HCT116 (cell line): ENCODE data around the gene CELF4. TPM values are rescaled to one million over a fixed set of nuclear protein-coding genes. Genes with fewer than 3 reads are reported as not detected.

Experiments
- ATAC-seq: fragments of 200-7000 bp; cut with Tn5 transposase; 2 replicates; pipeline ENCODE4 v1.9.1; 2020; ENCODE audit warnings: mild to moderate bottlenecking, moderate library complexity
- BruUV-seq: library from RNA; stranded (reverse); fragments of 400-500 nt; replicated peaks from 2 replicates; lab custom pipeline; 2021; lab: Mats Ljungman, UMichigan
- CTCF ChIA-PET: fragments of 300-600 bp; sonication (Branson Sonifier 250); formaldehyde crosslinking; loops from one replicate; lab custom pipeline; 2021; ENCODE audit warnings: antibody characterized with exemption; lab: Charles Lee
- POLR2A ChIA-PET: fragments of 300-600, 350-600 bp; sonication (Branson Sonifier 250); formaldehyde crosslinking; loops from one replicate; lab custom pipeline; 2021; ENCODE audit warnings: antibody characterized with exemption; lab: Charles Lee
- RAD21 ChIA-PET, 2 experiments: fragments of 300-600 bp; sonication (Branson Sonifier 250); formaldehyde crosslinking; loops; one replicate each; lab custom pipeline; 2023; ENCODE audit warnings: low total read pairs in 2 of 2; ENCODE audit not compliant: uncharacterized antibody in 2 of 2, unreplicated experiment in 2 of 2, low non-redundant PET in 1 of 2; lab: Charles Lee
- DNase-seq: peaks from one replicate; pipeline ENCODE4 v3.0.0-alpha.2; 2010; ENCODE audit warnings: low read depth, low spot score
- H2AFZ ChIP-seq: fragments of 200-600 bp; shearing (Covaris generic), sonication (generic); 2 replicates; pipeline ENCODE4 v1.6.1; 2017; ENCODE audit warnings: low read depth, mixed run types, mixed read lengths, antibody characterized with exemption, low read length; ENCODE audit not compliant: poor library complexity, severe bottlenecking
- H3K27ac ChIP-seq: 2 replicates; pipeline ENCODE4 v1.5.1; 2012; ENCODE audit warnings: low read depth, low read length
- H3K27me3 ChIP-seq: fragments of 200-600 bp; sonication (generic); 2 replicates; pipeline ENCODE4 v1.6.1; 2016; ENCODE audit warnings: mixed run types, low read length, mixed read lengths; ENCODE audit not compliant: insufficient read depth
- H3K36me3 ChIP-seq, 2 experiments: fragments of 200-500 bp in 1 of 2; fragments of 200-600 bp in 1 of 2; sonication (Bioruptor generic) in 1 of 2; sonication (generic) in 1 of 2; 2 replicates each; pipeline versions ENCODE4 v1.5.1 to v1.6.1; 2014 to 2016; ENCODE audit warnings: low read length in 2 of 2, inconsistent platforms in 1 of 2, mixed read lengths in 1 of 2, mixed run types in 1 of 2; ENCODE audit not compliant: insufficient read depth in 2 of 2, control insufficient read depth in 1 of 2
- H3K4me1 ChIP-seq, 2 experiments: fragments of 200-600 bp in 1 of 2; sonication (generic) in 1 of 2; 2 replicates each; pipeline versions ENCODE4 v1.5.1 to v1.6.1; 2012 to 2017; ENCODE audit warnings: low read length in 2 of 2, inconsistent platforms in 1 of 2, mild to moderate bottlenecking in 1 of 2, mixed read lengths in 1 of 2, mixed run types in 1 of 2, moderate library complexity in 1 of 2; ENCODE audit not compliant: insufficient read depth in 2 of 2, control insufficient read depth in 1 of 2
- H3K4me2 ChIP-seq: fragments of 200-600 bp; sonication (generic); 2 replicates; pipeline ENCODE4 v1.6.1; 2017; ENCODE audit warnings: mixed run types, low read length, mixed read lengths
- H3K4me3 ChIP-seq, 2 experiments: fragments of 200-600 bp in 1 of 2; sonication (generic) in 1 of 2; replicated peaks in 1 of 2; 2 replicates each; pipeline ENCODE4 v1.5.1; 2011 to 2016; ENCODE audit warnings: low read length in 2 of 2, control low read depth in 1 of 2, low read depth in 1 of 2, mild to moderate bottlenecking in 1 of 2, mixed read lengths in 1 of 2, mixed run types in 1 of 2
- H3K79me2 ChIP-seq: fragments of 200-600 bp; sonication (generic); 2 replicates; pipeline ENCODE4 v1.6.1; 2017; ENCODE audit warnings: mild to moderate bottlenecking, mixed run types, low read length, moderate library complexity, mixed read lengths; ENCODE audit not compliant: insufficient read depth
- H3K9ac ChIP-seq: fragments of 200-600 bp; sonication (generic); 2 replicates; pipeline ENCODE4 v1.6.1; 2016; ENCODE audit warnings: low read length, mixed read lengths
- H3K9me2 ChIP-seq: fragments of 200-600 bp; sonication (generic), shearing (Covaris generic); 2 replicates; pipeline ENCODE4 v1.6.1; 2017; ENCODE audit warnings: mixed run types, mild to moderate bottlenecking, moderate library complexity; ENCODE audit not compliant: insufficient read depth
- H3K9me3 ChIP-seq, 2 experiments: fragments of 200-500 bp in 1 of 2; fragments of 200-600 bp in 1 of 2; sonication (Bioruptor generic) in 1 of 2; sonication (generic) in 1 of 2; 2 replicates each; pipeline ENCODE4 v1.6.1; 2014 to 2017; ENCODE audit warnings: low read length in 2 of 2, mixed read lengths in 2 of 2, inconsistent platforms in 1 of 2, low read depth in 1 of 2, mild to moderate bottlenecking in 1 of 2, mixed run types in 1 of 2, moderate library complexity in 1 of 2; ENCODE audit not compliant: control insufficient read depth in 1 of 2, insufficient read depth in 1 of 2
- H4K20me1 ChIP-seq: fragments of 200-600 bp; sonication (generic), shearing (Covaris generic); 2 replicates; pipeline ENCODE4 v1.6.1; 2017; ENCODE audit warnings: mixed run types, mild to moderate bottlenecking, moderate library complexity; ENCODE audit not compliant: insufficient read depth
- CBX3 ChIP-seq: IDR thresholded peaks from 2 replicates; pipeline ENCODE4 v1.6.1; 2012; ENCODE audit warnings: low read depth
- CEBPB ChIP-seq: IDR thresholded peaks from 2 replicates; pipeline ENCODE4 v1.6.1; 2012; ENCODE audit warnings: low read depth
- EGR1 ChIP-seq: IDR thresholded peaks from 2 replicates; pipeline ENCODE4 v1.6.1; 2012; ENCODE audit warnings: low read depth
- ELF1 ChIP-seq: IDR thresholded peaks from 2 replicates; pipeline ENCODE4 v1.6.1; 2012; ENCODE audit warnings: low read depth, borderline replicate concordance
- EZH2 ChIP-seq: fragments of 200-600 bp; sonication (generic); IDR thresholded peaks from 2 replicates; pipeline ENCODE4 v1.6.1; 2017; ENCODE audit warnings: antibody characterized with exemption, mixed run types
- EZH2phosphoT487 ChIP-seq: fragments of 200-600 bp; IDR thresholded peaks from 2 replicates; pipeline ENCODE4 v1.6.1; 2018; ENCODE audit warnings: antibody characterized with exemption, borderline replicate concordance
- JUND ChIP-seq: IDR thresholded peaks from 2 replicates; pipeline ENCODE4 v1.6.1; 2012
- POLR2A ChIP-seq: IDR thresholded peaks from 2 replicates; pipeline ENCODE4 v1.7.0; 2011; ENCODE audit warnings: borderline replicate concordance; ENCODE audit not compliant: insufficient read depth, insufficient read length; ENCODE audit errors: extremely low read depth
- POLR2AphosphoS5 ChIP-seq: IDR thresholded peaks from 2 replicates; pipeline ENCODE4 v1.6.1; 2011; ENCODE audit warnings: mild to moderate bottlenecking, low read depth, low read length, moderate library complexity
- SIN3A ChIP-seq: IDR thresholded peaks from 2 replicates; pipeline ENCODE4 v1.6.1; 2012; ENCODE audit warnings: low read depth
- SP1 ChIP-seq: IDR thresholded peaks from 2 replicates; pipeline ENCODE4 v1.6.1; 2012; ENCODE audit warnings: low read depth
- SRF ChIP-seq: IDR thresholded peaks from 2 replicates; pipeline ENCODE4 v1.6.1; 2012; ENCODE audit warnings: low read depth
- YY1 ChIP-seq: IDR thresholded peaks from 2 replicates; pipeline ENCODE4 v1.6.1; 2011; ENCODE audit warnings: low read length, low read depth, moderate library complexity, mild to moderate bottlenecking; ENCODE audit not compliant: insufficient replicate concordance; ENCODE audit errors: extremely low read depth
- ZFX ChIP-seq: fragments of 450-650 bp; IDR thresholded peaks from 2 replicates; pipeline ENCODE4 v1.6.1; 2017
- ZNF274 ChIP-seq: fragments of 200-500 bp; sonication (Bioruptor generic); IDR thresholded peaks from 2 replicates; pipeline ENCODE4 v1.6.1; 2014; ENCODE audit warnings: mild to moderate bottlenecking, low read depth, low read length, inconsistent platforms
- intact Hi-C: fragments of 100-400 bp; cut with micrococcal nuclease; formaldehyde crosslinking; loops from 2 replicates; pipeline ENCODE4 v1.10.0; 2022
- total RNA-seq: library from RNA; stranded (reverse); gene quantifications from one replicate; pipeline ENCODE4 v1.2.1, GENCODE V29; 2021; ENCODE audit not compliant: unreplicated experiment
- TF ChIP-seq, protein P1 (sequence below): IDR thresholded peaks from 2 replicates; pipeline ENCODE4 v1.6.1; 2011; ENCODE audit warnings: mild to moderate bottlenecking, low read length, moderate library complexity; ENCODE audit not compliant: insufficient replicate concordance; ENCODE audit errors: extremely low read depth

Gene CELF4
- total RNA-seq, 1 experiment from 2014 or later: not detected

DNA sequence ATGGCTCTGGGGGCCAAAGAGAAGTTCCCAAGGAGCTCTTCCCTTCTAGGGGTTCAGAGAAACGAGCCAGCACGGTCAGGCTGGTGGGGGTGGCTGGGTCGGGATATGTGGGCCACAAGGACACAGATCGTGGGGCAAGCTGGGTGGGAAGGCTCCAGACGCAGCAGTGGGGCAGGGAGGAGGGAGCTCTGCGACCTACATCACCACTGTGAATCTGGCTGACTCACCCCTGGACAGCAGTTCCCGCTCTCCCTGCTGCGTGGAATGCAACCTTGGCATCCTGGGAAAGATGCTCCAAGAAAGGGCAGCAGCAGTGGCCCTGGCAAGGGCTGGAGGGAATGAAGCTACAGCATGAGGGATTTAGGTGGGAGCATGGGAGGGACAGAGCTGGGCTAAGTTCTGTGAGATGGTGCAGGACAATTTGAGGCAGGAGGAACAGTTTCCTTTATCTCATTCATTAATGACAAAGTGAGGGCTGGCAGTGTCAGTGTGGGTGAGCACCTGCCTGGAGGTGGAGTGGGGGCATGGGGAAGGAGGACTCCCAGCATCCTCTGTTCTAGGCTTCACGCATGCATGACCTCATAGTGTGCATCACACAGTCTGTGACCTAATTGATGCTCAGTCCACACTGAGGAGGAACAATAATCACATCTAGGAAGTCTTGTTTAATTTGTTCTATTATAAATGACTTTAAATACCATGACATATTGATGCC lies 25.0 kb downstream of the CELF4 start:
- Histone ChIP-seq H2AFZ (no peak overlapping the region), H3K4me1 (no peaks in the 10 kb centered on the region), H3K4me2 (no peak overlapping the region), H3K9me3 (no peaks in the 10 kb centered on the region), H3K9ac (no peak overlapping the region), H3K9me2 (no peaks in the 10 kb centered on the region), H3K4me3 (no peak overlapping the region), H3K27me3 (peaks cover 28% of the 10 kb centered on the region), H4K20me1 (no peaks in the 10 kb centered on the region), H3K79me2 (no peaks in the 10 kb centered on the region), H3K36me3 (no peaks in the 10 kb centered on the region), H3K27ac (no peak overlapping the region)
- TF ChIP-seq POLR2A (no peak), JUND (no peak)
- TF ChIP-seq, protein P1, sequence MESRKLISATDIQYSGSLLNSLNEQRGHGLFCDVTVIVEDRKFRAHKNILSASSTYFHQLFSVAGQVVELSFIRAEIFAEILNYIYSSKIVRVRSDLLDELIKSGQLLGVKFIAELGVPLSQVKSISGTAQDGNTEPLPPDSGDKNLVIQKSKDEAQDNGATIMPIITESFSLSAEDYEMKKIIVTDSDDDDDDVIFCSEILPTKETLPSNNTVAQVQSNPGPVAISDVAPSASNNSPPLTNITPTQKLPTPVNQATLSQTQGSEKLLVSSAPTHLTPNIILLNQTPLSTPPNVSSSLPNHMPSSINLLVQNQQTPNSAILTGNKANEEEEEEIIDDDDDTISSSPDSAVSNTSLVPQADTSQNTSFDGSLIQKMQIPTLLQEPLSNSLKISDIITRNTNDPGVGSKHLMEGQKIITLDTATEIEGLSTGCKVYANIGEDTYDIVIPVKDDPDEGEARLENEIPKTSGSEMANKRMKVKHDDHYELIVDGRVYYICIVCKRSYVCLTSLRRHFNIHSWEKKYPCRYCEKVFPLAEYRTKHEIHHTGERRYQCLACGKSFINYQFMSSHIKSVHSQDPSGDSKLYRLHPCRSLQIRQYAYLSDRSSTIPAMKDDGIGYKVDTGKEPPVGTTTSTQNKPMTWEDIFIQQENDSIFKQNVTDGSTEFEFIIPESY: no peak
- intact Hi-C loops: no loop called here
- no TSS peak for BruUV-seq
- DNase-seq (no peak), ATAC-seq (no peak)
- CTCF ChIA-PET: interaction anchor here (1.4 kb wide), 1 partner anchor 155 kb away, joined by 4 read pairs; no protein-coding TSS in a partner anchor
- RAD21 ChIA-PET: no interaction called here
- POLR2A ChIA-PET: no interaction called here

DNA sequence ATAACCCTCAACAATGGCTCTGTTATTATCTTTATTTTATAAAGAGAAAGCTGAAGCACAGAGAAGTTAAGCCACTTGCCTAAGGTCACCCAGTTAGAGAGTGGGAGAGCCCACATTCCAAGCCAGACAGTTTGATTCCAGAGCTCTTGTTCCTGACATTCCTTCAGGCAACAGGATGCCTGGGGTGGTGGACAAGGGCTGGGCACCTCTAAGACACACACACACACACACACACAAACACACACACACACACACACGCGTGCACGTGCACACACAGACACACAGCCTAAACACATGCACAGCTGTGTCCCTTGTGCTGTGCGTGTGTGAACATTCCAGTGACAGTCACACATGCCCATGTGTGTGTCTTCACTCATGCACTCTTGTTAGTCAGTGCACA lies 26.4 kb downstream of the CELF4 start:
- H3K27me3 ChIP-seq: peaks cover 36% of the 10 kb centered on the region
- RAD21 ChIA-PET: no interaction called here
- intact Hi-C loops: loop anchor here (2.0 kb wide), 1 partner anchor 94 kb away; no protein-coding TSS in a partner anchor

More for the DNA sequence above, 26.4 kb downstream of the CELF4 start:
- no peak for ATAC-seq
- CTCF ChIA-PET: interaction anchor here (0.7 to 1.4 kb wide), 2 partner anchors 153 to 155 kb away, joined by 3 to 4 read pairs; no protein-coding TSS in a partner anchor
- DNase-seq: no peak
- H2AFZ ChIP-seq: no peak overlapping the region
- H3K9ac ChIP-seq: no peak overlapping the region
- no peak overlapping the region for H3K27ac ChIP-seq
- no peak for TF ChIP-seq ELF1
- TF ChIP-seq YY1: no peak
- TF ChIP-seq ZNF274: no peak
- TF ChIP-seq EGR1: no peak
- no peak for TF ChIP-seq JUND
- no peak for TF ChIP-seq EZH2
- TF ChIP-seq SIN3A: no peak
- TF ChIP-seq POLR2A: no peak
- no peak for TF ChIP-seq SP1
- TF ChIP-seq, protein P1: no peak
- no peak for TF ChIP-seq CEBPB
- no peak for TF ChIP-seq EZH2phosphoT487
- no peak for TF ChIP-seq SRF
- no peak for TF ChIP-seq CBX3
- TF ChIP-seq ZFX: no peak
- TF ChIP-seq POLR2AphosphoS5: no peak
- TF ChIP-seq, all 23 proteins: peak for 0
- POLR2A ChIA-PET: no interaction called here
- no peaks in the 10 kb centered on the region for H4K20me1 ChIP-seq
- no peaks in the 10 kb centered on the region for H3K79me2 ChIP-seq
- no peaks in the 10 kb centered on the region for H3K9me2 ChIP-seq
- no peaks in the 10 kb centered on the region for H3K36me3 ChIP-seq
- no peak overlapping the region for H3K4me3 ChIP-seq
- H3K9me3 ChIP-seq: no peaks in the 10 kb centered on the region
- H3K4me1 ChIP-seq: no peaks in the 10 kb centered on the region
- H3K4me2 ChIP-seq: no peak overlapping the region
- no TSS peak for BruUV-seq
